Colonic mucosa (tissue), 4 donors: ENCODE measurements around the gene PAX5. TPM values are rescaled to one million over a fixed set of nuclear protein-coding genes. Genes with fewer than 3 reads are reported as not detected.

Source experiments
- DNase-seq: peaks from one replicate; pipeline ENCODE4 v3.0.0-alpha.2; 2020
- H3K27ac ChIP-seq: fragments of 200-600 bp; one replicate; pipeline ENCODE4 v1.8.0; 2021
- H3K27me3 ChIP-seq: fragments of 200-600 bp; one replicate; pipeline ENCODE4 v1.8.0; 2021
- H3K36me3 ChIP-seq: fragments of 200-600 bp; one replicate; pipeline ENCODE4 v1.8.0; 2021
- H3K4me1 ChIP-seq: fragments of 200-600 bp; one replicate; pipeline ENCODE4 v1.8.0; 2021; ENCODE audit warnings: mild to moderate bottlenecking
- H3K4me3 ChIP-seq: fragments of 200-600 bp; one replicate; pipeline ENCODE4 v1.8.0; 2021
- H3K9ac ChIP-seq, 2 donors: one replicate each; pipeline ENCODE4 v1.7.0; 2013; ENCODE audit warnings: control low read depth in 2 of 2, low read depth in 2 of 2, low read length in 2 of 2
- H3K9me3 ChIP-seq: fragments of 200-600 bp; one replicate; pipeline ENCODE4 v1.8.0; 2021
- CTCF ChIP-seq: fragments of 200-600 bp; IDR thresholded peaks from one replicate; pipeline ENCODE4 v1.8.0; 2022; ENCODE audit warnings: antibody characterized with exemption, mild to moderate bottlenecking
- intact Hi-C: fragments of 100-400 bp; cut with DNase I; formaldehyde crosslinking; loops from one replicate; pipeline ENCODE4 v1.14.1; 2022
- total RNA-seq, 2 donors: library from RNA; stranded (reverse); fragmentation: NEBNext Ultra II Directional in 1 of 2; extraction: Animal tissue kit (Norgen Biotek cat#: 25700) in 1 of 2; gene quantifications; one replicate each; pipeline ENCODE4 v1.2.1, GENCODE V29; 2021
- donor health status: healthy.
- donor health status: DM: no; HTN: no; CAD: no.
- donor health status: DM: no; HTN: no; CAD: no.

PAX5 gene
- total RNA-seq, 2 donors from 2014 or later: 0.08 to 0.32 TPM

GRCh38 chr9:36833954-36834353 is 200.1 kb downstream of the PAX5 start:
- no peak for DNase-seq
- no peak overlapping the region for H3K4me3 ChIP-seq
- H3K36me3 ChIP-seq: no peaks in the 10 kb centered on the region
- H3K27ac ChIP-seq: no peak overlapping the region
- no peaks in the 10 kb centered on the region for H3K9me3 ChIP-seq
- no peak overlapping the region for H3K9ac ChIP-seq
- H3K4me1 ChIP-seq: no peaks in the 10 kb centered on the region
- H3K27me3 ChIP-seq: no peaks in the 10 kb centered on the region
- TF ChIP-seq CTCF: no peak
- intact Hi-C loops: no loop called here

DNA sequence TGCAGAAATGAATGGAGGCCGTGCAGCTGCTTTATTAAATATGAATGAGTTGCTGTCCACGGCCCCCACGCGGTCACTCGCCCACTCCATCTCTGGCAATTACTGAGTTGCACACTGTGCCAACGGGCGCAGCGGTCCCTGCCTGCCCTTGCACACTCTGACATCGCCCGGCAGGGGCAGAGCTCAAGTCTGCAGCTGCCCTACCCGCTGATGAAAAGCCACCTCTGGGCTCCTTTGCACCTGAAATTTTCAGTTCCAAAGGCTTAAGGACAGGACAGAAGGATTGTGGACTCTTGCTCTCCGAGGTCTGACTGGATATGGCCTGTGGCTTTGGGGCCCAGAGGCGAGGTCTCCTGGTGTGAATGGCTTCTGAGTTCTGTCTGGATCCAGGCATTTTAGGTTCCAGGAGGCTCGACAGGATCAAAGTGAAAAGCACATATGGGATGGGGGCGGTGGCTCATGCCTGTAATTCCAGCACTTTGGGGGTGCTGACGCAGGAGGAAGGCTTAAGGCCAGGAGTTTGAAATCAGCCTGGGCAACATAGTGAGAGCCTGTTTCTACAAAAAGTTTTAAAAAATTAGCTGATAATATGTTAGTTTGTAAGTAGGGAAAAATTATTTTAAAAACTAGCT is 201.8 kb downstream of the PAX5 start:
- Histone ChIP-seq H3K27me3 (no peaks in the 10 kb centered on the region), H3K9me3 (no peaks in the 10 kb centered on the region), H3K4me3 (no peak overlapping the region), H3K9ac (no peak overlapping the region), H3K4me1 (no peaks in the 10 kb centered on the region), H3K27ac (no peak overlapping the region), H3K36me3 (no peaks in the 10 kb centered on the region)
- intact Hi-C loops: no loop called here
- no peak for TF ChIP-seq CTCF
- no peak for DNase-seq

DNA sequence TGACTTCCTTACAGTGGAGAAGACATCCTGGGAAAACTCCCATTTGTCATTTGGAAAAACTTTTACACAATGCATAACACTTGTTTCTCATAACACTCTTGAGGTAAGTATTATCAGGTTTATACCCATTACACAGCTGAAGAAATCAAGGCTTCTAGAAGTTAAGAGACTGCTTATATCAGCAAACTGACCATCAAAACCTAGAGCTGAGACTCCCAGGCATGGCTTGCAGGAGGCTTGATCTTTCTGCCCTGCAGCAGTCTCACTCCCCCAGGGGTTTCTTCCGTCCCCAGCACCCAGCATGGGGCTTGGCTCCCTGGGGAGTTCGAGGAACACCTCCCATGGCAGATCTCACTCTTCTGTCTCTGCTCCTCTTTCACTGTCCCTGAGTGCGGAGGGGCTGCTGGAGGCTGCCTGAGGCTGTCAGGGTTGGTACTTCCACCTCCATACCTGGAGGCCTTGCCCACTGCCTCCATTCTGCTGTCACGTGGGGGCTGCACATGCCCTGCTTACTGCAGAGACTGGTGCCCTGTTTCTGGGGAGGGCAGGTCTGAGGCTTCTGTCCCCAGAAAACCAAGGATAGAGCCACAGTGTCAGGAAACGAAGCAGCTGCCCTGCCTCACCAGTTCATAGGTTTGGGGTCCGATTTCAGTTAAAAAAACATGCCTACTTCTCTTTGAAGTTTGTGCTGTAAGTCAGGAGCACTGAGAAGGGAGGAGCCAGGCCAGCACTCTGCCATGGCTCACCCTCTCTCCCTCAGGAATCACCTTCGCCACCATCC is 202.5 kb downstream of the PAX5 start:
- H3K27ac ChIP-seq: no peak overlapping the region
- no peak overlapping the region for H3K9ac ChIP-seq
- H3K4me1 ChIP-seq: no peaks in the 10 kb centered on the region
- no peak overlapping the region for H3K4me3 ChIP-seq
- no peaks in the 10 kb centered on the region for H3K9me3 ChIP-seq
- TF ChIP-seq CTCF: no peak
- no peaks in the 10 kb centered on the region for H3K27me3 ChIP-seq
- no peak for DNase-seq
- intact Hi-C loops: no loop called here
- no peaks in the 10 kb centered on the region for H3K36me3 ChIP-seq

GRCh38 chr9:36828611-36829013 is 205.5 kb downstream of the PAX5 start:
- H3K27me3 ChIP-seq: no peaks in the 10 kb centered on the region
- no peaks in the 10 kb centered on the region for H3K36me3 ChIP-seq
- no peak for DNase-seq
- no peak overlapping the region for H3K4me3 ChIP-seq
- no peaks in the 10 kb centered on the region for H3K4me1 ChIP-seq
- H3K9me3 ChIP-seq: no peaks in the 10 kb centered on the region
- no peak overlapping the region for H3K9ac ChIP-seq
- intact Hi-C loops: no loop called here
- no peak overlapping the region for H3K27ac ChIP-seq
- no peak for TF ChIP-seq CTCF

DNA sequence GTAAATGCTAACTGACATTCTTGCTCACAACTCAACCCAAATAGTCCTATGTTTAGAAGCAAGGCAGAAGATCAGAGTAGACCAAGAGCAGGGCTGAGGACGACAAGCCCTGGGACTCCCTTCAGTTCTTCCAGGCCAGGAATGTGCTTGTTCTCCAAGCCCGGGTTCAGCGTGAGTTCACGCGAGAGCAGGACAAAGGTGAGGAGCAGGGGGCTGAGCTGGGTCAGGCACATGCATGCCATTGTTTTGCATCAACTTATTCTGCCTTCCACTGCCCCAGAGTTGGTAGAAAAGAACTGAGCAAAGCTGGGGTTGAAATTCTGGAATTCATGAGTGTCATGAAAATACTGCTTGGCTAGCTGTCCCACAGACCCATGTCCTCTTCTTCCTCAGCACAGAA is 206.5 kb downstream of the PAX5 start:
- H3K36me3 ChIP-seq: no peaks in the 10 kb centered on the region
- no peaks in the 10 kb centered on the region for H3K9me3 ChIP-seq
- DNase-seq: no peak
- no peak for TF ChIP-seq CTCF
- no peak overlapping the region for H3K27ac ChIP-seq
- intact Hi-C loops: no loop called here
- no peaks in the 10 kb centered on the region for H3K4me1 ChIP-seq
- no peak overlapping the region for H3K4me3 ChIP-seq
- H3K9ac ChIP-seq: no peak overlapping the region
- no peaks in the 10 kb centered on the region for H3K27me3 ChIP-seq
